ENCODE data around the gene SRPK2.
"Not testable (repeated sequence)": the region's sequence is repeated elsewhere in the genome, so short reads cannot be mapped to it uniquely, and the experiment has no call there.

Gene SRPK2

DNA sequence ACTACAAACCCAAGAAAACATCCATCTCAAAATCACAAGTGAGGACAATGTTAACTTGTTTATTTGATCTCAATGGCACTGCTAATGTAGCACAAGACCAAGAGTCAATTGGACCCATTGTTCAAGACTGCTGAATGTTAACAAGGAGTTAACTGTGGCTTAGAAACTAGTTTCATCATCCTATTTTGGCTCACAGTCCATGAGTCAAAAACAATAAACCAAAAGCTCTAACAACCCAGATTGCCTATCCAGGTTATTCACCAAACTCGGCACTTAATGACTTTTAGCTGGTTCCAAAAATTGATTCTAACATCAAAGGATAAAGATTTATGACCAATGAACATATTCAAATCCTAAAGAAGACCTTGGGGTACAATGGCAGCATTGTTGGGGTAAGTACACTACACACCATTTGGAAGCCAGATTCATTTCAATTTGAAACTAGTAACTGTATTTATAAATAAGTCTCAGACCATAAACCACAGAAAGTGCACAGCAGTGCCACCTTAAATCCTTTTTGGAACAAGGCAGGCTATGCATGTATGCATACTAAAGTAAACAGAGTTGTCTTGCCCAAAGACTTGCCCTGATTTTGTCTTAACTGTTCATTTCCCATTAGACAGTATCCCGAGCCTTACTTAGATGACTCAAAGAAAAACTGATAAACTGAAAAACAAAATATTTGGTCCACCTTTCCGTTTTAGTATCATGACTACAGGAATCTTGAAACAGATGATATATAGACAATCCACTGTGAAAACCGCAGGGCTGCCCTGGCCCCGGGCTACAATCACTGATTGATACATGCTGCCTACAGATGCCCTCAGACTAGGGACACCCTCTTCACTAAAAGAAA lies 84.5 kb downstream of the SRPK2 start:
- no peak for DNase-seq (ENCODE audit: low read depth)

DNA sequence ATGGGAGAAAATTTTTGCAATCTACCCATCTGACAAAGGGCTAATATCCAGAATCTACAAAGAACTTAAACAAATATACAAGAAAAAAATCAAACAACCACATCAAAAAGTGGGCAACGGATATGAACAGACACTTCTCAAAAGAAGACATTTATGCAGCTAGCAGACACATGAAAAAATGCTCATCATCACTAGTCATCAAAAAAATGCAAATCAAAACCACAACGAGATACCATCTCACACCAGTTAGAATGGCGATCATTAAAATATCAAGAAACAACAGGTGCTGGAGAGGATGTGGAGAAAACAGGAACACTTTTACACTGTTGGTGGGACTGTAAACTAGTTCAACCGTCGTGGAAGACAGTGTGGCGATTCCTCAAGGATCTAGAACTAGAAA lies 88.1 kb downstream of the SRPK2 start:
- not testable (repeated sequence) for DNase-seq (ENCODE audit: low read depth)

DNA sequence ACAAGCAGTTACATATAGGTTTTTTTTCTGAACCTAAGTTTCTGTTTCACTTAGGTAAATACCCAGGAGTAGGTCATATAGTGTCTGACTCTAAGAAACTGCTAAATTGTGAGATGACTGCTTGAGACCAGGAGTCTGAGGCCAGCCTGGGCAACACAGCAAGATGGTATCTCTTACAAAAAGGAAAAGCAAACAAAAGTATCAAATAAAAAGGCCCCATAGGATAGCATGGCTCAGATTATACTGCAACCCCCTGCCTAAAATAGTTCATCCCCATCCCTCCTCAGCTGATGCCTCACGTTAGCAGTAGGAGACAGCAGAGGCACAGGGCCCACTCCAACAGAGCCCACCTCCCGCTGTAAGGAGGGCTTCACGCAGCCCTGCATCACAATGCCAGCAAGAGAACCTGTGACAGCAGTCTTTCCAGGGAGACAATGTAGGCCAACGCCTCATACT lies 90.3 kb downstream of the SRPK2 start:
- no peak for DNase-seq (ENCODE audit: low read depth)

DNA sequence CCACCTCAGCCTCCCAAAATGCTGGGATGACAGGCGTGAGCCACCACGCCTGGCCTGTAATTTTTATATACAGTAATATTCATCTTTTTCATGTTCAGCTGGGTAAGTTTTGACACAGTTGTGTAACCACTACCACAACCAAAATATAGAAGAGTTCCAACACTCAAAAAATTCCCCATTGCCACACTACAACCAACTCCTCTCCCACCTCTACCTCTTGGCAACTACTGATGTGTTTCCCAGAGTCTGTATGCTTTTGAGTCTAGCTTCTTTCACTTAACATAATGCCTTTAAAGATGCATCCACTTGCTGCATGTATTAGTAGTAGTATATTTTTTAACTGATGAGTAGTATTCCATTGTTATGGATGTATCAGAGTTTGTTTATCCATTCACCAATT lies 90.7 kb downstream of the SRPK2 start:
- no peak for DNase-seq (ENCODE audit: low read depth)

DNA sequence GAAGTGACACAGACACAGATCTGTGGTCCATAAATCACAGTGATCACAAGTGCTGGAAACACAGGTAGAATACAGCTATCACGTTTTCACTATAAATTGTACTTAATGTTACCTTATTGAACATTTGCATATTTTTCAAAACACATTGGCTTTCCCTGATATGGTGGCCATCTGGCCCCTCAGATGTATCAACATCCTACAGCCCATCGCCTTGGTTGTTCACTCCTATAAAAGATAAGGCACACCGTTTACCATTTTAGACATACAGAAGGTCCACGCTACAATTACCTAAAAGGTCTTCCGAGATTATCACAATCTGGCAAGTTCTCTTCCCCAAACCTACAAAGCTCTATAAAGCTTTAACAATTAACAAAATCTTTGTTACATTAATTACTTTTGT lies 91.4 kb downstream of the SRPK2 start:
- no peak for DNase-seq (ENCODE audit: low read depth)

DNA sequence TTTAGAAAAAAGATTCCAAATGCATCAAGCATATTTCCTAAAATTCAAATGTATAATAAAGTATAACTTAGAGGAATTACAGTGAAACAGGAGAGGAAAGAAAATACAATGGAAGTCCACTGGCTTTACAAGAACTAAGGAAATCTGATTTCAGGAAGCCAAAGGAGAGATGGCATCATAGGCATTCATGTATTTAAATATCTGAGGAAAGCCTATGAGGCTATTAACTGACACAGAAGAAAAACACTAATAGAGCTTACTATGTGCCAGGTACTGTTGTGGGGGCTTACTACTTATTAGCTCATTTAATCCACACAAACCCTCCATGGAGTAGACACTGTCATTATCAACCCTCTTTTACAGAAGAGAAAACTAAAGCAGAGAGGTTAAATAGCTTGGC lies 92.2 kb downstream of the SRPK2 start:
- no peak for DNase-seq (ENCODE audit: low read depth)

DNA sequence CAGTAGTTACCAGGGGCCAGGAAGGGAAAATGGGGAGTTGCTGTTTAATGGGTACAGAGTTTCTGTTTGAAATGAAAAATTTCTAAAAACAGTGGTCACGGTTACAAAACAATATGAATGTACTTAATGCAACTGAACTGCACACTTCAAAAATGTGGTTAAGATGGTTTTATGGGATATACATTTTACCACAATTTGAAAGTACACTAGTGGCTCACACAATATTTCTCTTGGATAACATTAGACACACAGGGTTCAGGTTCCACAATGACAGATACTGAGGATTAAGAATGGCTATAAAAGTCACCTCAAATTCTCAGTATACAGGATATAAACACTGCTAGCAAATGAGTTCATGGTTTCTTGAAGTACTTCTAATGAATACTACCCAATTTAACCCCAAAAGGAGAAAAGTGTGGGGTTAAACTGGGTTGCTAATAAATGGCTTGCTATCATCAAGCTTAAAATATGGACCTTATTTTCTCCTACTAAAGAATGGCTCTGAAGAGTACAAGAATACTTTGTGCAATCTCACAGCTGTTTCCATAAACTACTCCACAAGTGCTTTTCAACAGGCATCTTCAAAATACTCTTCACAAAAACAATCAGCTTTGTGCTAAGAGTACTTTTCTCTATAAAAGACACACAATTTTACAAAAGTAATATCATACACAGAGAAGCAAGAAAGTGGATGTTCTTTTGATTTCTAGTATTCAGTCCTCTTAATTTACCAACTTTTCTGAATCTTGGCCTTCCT lies 92.9 kb downstream of the SRPK2 start:
- no peak for DNase-seq (ENCODE audit: low read depth)

DNA sequence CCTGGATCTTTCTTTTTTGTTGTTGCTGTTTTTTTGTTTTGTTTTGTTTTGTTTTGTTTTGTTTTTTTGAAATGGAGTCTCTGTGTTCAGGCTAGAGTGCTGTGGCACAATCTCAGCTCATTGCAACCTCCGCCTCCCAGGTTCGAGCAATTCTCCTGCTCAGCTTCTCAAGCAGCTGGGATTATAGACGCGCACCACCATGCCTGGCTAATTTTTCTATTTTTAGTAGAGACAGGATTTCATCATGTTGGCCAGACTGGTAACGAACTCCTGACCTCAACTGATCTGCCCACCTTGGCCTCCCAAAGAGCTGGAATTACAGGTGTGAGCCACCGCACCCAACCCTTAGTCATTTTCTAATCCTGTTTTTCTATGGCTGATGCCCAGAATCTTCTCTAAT lies 94.2 kb downstream of the SRPK2 start:
- DNase-seq (ENCODE audit: low read depth) = not testable (repeated sequence)

DNA sequence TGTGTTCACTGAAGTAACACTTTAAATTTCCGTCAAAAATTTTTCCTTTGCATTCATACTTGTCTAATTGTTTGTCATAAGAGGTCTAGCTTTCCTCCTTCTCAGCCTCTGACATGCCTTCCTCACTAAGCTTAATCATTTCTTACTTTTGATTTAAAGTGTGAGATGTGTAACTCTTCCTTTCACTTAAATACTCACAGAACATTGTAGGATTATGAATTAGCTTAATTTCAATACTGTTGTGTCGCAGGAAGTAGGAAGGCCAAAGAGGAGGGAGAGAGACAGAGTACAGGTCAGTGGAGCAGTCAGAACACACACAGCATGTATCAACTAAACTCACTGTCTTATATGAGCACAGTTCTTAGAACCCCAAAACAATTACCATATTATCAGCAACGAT lies 99.0 kb downstream of the SRPK2 start:
- no peak for DNase-seq (ENCODE audit: low read depth)

DNA sequence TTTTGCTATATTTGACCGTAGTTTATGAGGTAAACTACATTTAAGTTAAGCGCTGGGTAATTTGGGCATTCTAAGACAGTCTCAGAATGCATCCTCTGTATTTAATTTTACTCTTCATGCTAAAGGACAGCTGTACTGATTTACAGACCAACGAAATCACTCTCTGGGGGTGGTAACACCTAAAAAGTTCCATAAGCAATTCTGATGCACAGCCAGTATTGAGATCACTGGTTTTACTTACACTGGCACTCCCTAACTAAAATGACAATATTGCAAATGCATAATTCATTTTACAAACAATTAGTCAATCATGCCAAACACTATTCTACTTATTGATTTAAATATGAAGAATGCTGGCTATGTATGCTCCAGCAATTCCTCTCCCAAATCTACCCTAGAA lies 102.3 kb downstream of the SRPK2 start:
- DNase-seq (ENCODE audit: low read depth) = no peak

DNA sequence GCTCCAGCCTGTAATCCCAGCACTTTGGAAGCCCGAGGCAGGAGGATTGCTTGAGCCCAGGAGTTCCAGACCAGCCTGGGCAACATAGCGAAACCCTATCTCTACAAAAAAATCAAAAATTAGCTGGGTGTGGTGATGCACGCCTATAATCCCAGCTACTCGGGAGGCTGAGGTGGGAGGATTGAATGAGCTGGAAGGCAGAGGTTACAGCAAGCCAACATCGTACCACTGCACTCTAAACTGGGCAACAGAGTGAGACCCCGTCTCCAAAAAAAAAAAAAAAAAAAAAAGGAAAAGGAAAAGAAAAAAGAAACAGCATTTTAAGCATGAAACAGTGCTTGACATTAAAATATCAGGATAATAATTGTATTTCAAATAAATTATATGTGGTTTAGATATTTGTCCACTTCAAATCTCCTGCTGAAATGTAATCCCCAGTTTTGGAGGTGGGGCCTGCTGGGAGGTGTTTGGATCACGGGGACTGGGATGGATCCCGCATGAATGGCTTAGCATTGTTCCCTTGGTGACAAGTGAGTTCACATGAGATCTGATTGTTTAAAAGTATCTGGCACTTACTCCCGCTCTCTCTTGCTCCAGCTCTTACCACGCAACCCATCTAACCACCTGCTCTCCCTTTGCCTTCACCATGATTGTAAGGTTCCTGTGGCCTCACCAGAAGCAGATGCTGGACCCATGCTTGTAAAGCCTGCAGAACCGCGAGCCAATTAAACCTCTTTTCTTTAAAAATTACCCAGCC lies 103.4 kb downstream of the SRPK2 start:
- no peak for DNase-seq (ENCODE audit: low read depth)

DNA sequence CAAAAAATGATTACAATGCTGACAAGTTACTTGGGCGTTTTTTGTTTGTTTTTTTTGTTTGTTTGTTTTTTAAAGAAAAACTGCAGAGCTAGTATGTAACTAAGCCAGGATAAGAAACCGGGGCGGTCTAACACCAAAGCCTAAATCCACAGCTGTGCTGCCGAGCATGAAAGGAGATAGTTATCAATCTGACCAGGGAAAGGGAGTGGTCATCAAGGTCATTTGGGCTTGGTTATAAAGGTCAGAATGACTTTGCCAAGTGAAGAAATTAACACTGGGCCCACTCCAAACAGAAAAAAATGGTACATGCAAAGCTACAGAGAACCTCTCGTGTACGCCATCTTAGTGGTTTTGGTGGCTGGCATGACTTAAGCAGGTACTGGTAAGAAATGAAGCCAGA lies 104.7 kb downstream of the SRPK2 start:
- DNase-seq (ENCODE audit: low read depth) = no peak

DNA sequence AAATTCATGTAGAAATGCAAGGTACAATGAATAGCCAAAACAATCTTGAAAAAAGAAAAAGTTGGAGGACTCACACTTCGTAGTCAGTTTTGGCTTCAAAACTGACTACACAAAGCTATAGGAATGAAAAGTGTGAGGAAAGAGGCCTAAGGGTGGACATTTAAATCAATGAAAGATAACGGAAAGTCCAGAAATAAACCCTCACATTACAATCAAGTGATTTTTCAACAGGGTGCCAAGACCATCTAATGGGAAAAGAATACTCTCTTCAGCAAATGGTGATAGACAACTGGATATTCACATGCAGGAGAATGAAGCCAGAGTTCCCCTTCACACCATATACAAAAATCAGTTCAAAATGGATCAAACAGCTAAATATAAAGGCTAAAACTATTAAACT lies 106.8 kb downstream of the SRPK2 start:
- DNase-seq (ENCODE audit: low read depth) = no peak

DNA sequence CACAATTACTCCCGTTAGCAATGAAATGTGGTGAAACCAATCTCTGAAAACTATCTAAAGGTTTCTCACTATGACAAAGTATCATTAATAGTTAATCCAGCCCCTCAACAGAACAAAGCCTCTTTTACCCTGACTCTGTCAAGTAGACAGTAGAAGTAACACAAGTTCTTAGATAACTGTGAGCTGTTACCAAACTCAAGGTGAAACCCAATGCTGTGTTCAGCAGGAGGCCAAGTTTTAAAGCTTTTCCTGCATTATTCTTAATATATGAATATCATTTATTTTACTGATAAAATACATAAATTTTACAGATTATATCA lies 109.1 kb downstream of the SRPK2 start:
- DNase-seq (ENCODE audit: low read depth) = no peak

DNA sequence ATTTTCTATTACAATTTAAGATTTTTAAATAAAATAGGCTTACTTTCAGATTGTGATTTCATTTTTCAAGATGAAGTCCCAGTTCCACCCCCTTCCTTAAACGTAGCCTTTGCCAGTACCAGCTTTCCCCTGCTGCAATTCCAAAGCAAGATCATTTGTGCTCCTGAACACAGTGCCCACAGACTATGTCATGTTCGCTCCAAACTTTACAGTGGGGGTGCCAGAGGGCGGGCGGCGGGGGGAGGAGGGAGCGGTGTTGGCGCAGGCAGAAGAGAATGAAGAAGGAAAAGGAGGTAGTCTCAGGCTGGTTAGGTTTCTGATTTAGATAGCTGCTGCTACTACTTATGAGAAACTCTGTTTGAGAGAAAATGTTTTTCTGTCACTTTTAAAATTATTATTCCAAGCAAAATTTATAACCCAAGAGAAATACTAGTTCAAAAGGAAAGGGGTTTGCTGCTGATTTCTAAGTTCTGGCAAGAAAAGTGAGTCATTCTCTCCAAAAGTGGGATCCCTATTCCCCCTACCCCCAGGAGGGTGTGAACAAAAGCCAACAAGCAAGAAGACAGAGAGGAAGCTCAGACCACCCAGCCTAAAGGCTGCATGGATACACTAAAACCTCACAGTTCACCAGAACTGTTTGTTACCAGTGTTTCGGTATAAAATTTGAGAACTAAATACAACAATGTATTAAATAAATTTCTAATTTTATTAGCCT lies 109.6 kb downstream of the SRPK2 start:
- DNase-seq (ENCODE audit: low read depth) = no peak

DNA sequence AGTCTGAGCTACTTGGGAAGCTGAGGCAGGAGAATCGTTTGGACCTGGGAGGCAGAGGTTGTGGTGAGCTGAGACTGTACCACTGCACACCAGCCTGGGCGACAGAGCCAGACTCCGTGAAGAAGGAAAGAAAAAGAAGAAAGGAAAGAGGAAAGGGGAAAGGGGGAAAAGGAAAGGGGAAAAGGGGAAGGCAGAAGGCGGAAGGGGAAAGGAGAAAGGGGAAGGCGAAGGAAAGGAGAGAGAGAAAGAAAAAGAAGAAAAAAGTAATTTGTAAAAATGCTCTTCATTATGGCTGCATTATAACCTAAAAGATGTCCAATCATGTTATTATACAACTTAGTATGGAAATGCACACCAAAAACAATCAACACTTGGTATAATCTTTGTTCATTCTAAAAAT lies 110.2 kb downstream of the SRPK2 start:
- DNase-seq (ENCODE audit: low read depth) = no peak

DNA sequence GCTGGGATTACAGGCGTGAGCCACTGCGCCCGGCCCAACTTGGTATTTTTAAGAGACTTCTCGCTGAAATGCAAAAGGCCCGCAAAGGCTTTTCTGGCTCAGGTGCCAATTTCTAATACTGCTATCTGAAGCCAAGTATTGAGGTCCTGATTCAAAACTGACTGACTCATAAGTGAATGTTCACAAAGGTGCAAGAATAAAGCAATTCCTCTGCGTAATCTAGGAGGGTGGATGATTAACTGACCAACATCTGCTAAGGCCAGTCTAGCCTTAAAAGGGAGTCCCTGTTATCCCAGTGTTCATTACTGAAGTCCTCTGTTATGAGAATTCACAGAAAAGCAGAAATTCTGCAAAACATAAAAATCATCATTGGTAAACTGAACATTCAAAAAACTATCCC lies 111.4 kb downstream of the SRPK2 start:
- DNase-seq (ENCODE audit: low read depth) = no peak

DNA sequence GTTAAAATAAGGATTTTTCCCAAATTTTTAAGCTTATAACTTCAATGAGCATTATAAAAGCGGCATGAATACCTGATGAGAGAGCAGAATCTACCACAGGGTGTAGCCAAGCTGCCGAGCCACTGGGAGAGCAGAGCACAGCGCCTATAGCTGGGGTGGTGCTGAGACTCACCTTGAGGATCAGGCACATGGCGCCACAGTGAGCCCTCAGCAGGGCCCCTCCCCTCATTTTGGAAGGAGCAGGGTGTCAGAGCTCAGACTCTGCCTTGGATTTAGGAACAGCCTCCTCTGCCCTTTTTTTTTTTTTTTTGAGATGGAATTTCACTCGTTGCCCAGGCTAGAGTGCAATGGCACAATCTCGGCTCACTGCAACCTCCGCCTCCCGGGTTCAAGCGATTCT lies 118.6 kb downstream of the SRPK2 start:
- no peak for DNase-seq (ENCODE audit: low read depth)

DNA sequence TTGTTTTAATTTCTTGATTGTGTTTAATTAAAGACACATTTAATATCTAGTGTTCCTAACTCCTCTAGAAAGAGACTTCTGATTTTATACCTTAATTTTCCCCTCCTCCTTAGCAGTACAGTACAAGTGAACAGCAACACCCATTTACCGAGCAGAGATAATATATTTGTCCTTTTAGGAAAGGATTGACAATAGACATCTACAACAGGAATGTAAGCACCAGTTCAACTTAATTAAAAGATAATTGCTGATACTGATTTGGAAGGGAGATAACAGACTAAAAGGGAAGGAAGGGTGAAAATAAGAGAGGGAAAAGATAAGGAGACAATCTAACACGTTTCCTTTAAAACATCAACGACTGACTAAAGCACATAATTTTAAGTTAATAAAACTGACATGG lies 119.3 kb downstream of the SRPK2 start:
- no peak for DNase-seq (ENCODE audit: low read depth)

DNA sequence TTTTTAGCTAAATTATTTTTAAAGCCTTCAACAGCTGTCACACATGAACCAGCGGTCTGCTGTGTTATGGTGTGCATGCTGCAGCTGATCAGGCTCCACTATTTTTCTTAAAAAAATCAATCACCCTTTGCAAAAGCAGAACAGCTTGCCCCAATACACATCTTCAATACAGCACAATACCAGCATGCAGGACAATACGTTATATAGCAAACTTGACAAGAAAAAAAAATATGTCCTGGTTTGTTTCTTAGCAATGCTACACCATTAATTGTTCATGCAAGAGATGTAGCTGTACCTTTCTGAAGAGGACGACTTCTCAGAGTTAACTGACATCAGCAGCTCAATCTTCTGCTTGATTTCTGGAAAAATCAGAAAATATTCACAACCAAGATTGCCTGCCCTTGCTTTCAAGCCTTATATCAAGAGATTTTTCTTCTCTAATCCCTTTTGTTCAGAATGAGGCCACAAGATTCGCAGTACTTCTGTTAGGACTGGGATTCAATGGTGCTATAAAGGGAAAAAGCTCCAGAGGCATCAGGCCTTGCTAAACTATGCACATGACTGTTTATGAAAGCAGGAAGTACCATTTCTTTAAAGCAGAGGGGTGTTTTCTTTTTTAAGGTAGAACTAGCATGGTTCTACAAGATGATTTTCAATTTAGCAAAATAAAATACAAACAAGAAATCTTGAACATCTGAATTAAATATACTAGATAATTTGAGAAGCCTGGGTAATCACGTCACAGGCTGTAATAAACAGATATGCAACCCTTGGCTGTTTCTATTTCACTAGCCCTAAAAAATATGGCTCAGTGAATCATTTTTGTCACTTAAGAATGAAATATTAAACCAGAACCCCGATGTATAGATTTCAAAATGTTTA lies 120.0 kb downstream of the SRPK2 start:
- DNase-seq (ENCODE audit: low read depth) = no peak

DNA sequence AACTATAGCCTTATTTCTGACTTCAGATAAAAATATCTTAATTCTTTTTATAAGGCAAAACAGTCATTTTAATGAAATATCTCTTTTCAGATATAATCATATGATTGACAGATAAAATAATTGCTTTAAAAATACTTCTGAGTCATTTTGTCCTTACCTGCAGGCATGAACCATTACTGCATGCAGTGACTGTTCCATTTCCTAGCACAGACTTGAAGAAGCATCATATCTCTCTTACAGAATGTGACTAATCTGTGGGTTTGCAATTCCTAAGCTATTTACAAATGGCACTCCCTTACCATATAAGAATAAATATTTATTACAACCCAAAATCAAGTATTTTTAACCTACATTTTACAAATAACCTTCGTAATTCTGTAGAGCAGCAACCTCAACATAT lies 120.7 kb downstream of the SRPK2 start:
- DNase-seq (ENCODE audit: low read depth) = no peak

All from stimulated activated CD8-positive, alpha-beta memory T cell treated with anti-CD3 and anti-CD28 coated beads, Interleukin-12 subunit alpha, Interleukin-12 subunit beta, amount 100 ng/mL, for 1 hour (primary cell).